ENCODE data around the gene PNPLA6.
"Not testable (repeated sequence)": the region's sequence is repeated elsewhere in the genome, so short reads cannot be mapped to it uniquely, and the experiment has no call there.

PNPLA6 gene

GRCh38 chr19:7577422-7577821, 41.9 kb downstream of the PNPLA6 start:
- not testable (repeated sequence) for H2BK5ac ChIP-seq (ENCODE audit: low read depth, low read length, poor library complexity, severe bottlenecking); H3K9me3 ChIP-seq (ENCODE audit: control insufficient read depth, low read length); H3K14ac ChIP-seq (ENCODE audit: low read length in 2 of 2); H3K79me1 ChIP-seq (replicated peaks; ENCODE audit: low read length, poor library complexity, severe bottlenecking); H3K4me1 ChIP-seq (ENCODE audit: control insufficient read depth, insufficient read depth, low read depth, low read length); DNase-seq; H3K4me2 ChIP-seq (ENCODE audit: low read length, poor library complexity, severe bottlenecking); H4K91ac ChIP-seq (ENCODE audit: low read length); H2AFZ ChIP-seq (ENCODE audit: low read depth, low read length); H3K4ac ChIP-seq (ENCODE audit: low read depth in 1 of 2, low read length in 2 of 2); H3K4me3 ChIP-seq (ENCODE audit: insufficient read depth in 1 of 2, low read depth in 1 of 2, low read length in 2 of 2); H2BK15ac ChIP-seq (ENCODE audit: low read depth, poor library complexity, severe bottlenecking); H3K9ac ChIP-seq (ENCODE audit: low read length); H2BK12ac ChIP-seq (ENCODE audit: low read length in 2 of 2); H3K23ac ChIP-seq (ENCODE audit: low read length in 2 of 2); H3K27ac ChIP-seq (ENCODE audit: low read length, poor library complexity, severe bottlenecking); H2BK120ac ChIP-seq (ENCODE audit: low read depth, low read length); H3K18ac ChIP-seq (ENCODE audit: low read depth in 1 of 2, low read length in 2 of 2); H4K8ac ChIP-seq (ENCODE audit: low read length); H2AK5ac ChIP-seq (ENCODE audit: low read length, severe bottlenecking); H3K36me3 ChIP-seq (ENCODE audit: control insufficient read depth in 1 of 2, insufficient read depth in 2 of 2, low read depth in 1 of 2, low read length in 2 of 2)
- 89% methylated on average over 1 of the region's 1 CpG for WGBS
- H3K27me3 ChIP-seq (ENCODE audit: control insufficient read depth in 1 of 2, insufficient read depth in 1 of 2, low read length in 2 of 2), result peaks cover 17 to 18% of the 10 kb centered on the region in 2 experiments

- Histone ChIP-seq H3K4me2 (ENCODE audit: low read length, poor library complexity, severe bottlenecking) (no peak overlapping the region), H2AK5ac (ENCODE audit: low read length, severe bottlenecking) (no peak overlapping the region), H3K9me3 (ENCODE audit: control insufficient read depth, low read length) (no peaks in the 10 kb centered on the region), H3K18ac (ENCODE audit: low read depth in 1 of 2, low read length in 2 of 2) (no peak overlapping the region), H3K14ac (ENCODE audit: low read length in 2 of 2) (no peak overlapping the region), H4K8ac (ENCODE audit: low read length) (no peak overlapping the region), H3K27ac (ENCODE audit: low read length, poor library complexity, severe bottlenecking) (no peak overlapping the region), H3K79me1 (replicated peaks; ENCODE audit: low read length, poor library complexity, severe bottlenecking) (no peaks in the 10 kb centered on the region), H2BK12ac (ENCODE audit: low read length in 2 of 2) (no peak overlapping the region), H3K4me1 (ENCODE audit: control insufficient read depth, insufficient read depth, low read depth, low read length) (no peaks in the 10 kb centered on the region), H3K9ac (ENCODE audit: low read length) (no peak overlapping the region), H3K27me3 (ENCODE audit: control insufficient read depth in 1 of 2, insufficient read depth in 1 of 2, low read length in 2 of 2) (peaks cover 19 to 21% of the 10 kb centered on the region in 2 experiments), H2BK5ac (ENCODE audit: low read depth, low read length, poor library complexity, severe bottlenecking) (no peak overlapping the region), H2AFZ (ENCODE audit: low read depth, low read length) (no peak overlapping the region), H4K91ac (ENCODE audit: low read length) (no peak overlapping the region), H3K4me3 (ENCODE audit: insufficient read depth in 1 of 2, low read depth in 1 of 2, low read length in 2 of 2) (no peak overlapping the region), H2BK120ac (ENCODE audit: low read depth, low read length) (no peak overlapping the region), H3K4ac (ENCODE audit: low read depth in 1 of 2, low read length in 2 of 2) (no peak overlapping the region), H2BK15ac (ENCODE audit: low read depth, poor library complexity, severe bottlenecking) (no peak overlapping the region), H3K23ac (ENCODE audit: low read length in 2 of 2) (no peak overlapping the region), H3K36me3 (ENCODE audit: control insufficient read depth in 1 of 2, insufficient read depth in 2 of 2, low read depth in 1 of 2, low read length in 2 of 2) (no peaks in the 10 kb centered on the region)
- no peak for DNase-seq
- WGBS, result 79% methylated on average over 5 of the region's 6 CpGs
Measured at GRCh38 chr19:7578127-7578526, 42.6 kb downstream of the PNPLA6 start.

GRCh38 chr19:7579182-7579581, 43.7 kb downstream of the PNPLA6 start:
- no peak overlapping the region for H3K18ac ChIP-seq (ENCODE audit: low read depth in 1 of 2, low read length in 2 of 2)
- H3K4ac ChIP-seq (ENCODE audit: low read depth in 1 of 2, low read length in 2 of 2), result no peak overlapping the region
- no peak overlapping the region for H2BK5ac ChIP-seq (ENCODE audit: low read depth, low read length, poor library complexity, severe bottlenecking)
- H3K14ac ChIP-seq (ENCODE audit: low read length in 2 of 2), result no peak overlapping the region
- no peak overlapping the region for H4K8ac ChIP-seq (ENCODE audit: low read length)
- no peaks in the 10 kb centered on the region for H3K4me1 ChIP-seq (ENCODE audit: control insufficient read depth, insufficient read depth, low read depth, low read length)
- H3K27me3 ChIP-seq (ENCODE audit: control insufficient read depth in 1 of 2, insufficient read depth in 1 of 2, low read length in 2 of 2), result peaks cover 20 to 24% of the 10 kb centered on the region in 2 experiments
- no peak overlapping the region for H2BK120ac ChIP-seq (ENCODE audit: low read depth, low read length)
- H3K9ac ChIP-seq (ENCODE audit: low read length), result no peak overlapping the region
- H3K27ac ChIP-seq (ENCODE audit: low read length, poor library complexity, severe bottlenecking), result no peak overlapping the region
- no peak overlapping the region for H2BK15ac ChIP-seq (ENCODE audit: low read depth, poor library complexity, severe bottlenecking)
- no peaks in the 10 kb centered on the region for H3K36me3 ChIP-seq (ENCODE audit: control insufficient read depth in 1 of 2, insufficient read depth in 2 of 2, low read depth in 1 of 2, low read length in 2 of 2)
- no peak overlapping the region for H3K4me3 ChIP-seq (ENCODE audit: insufficient read depth in 1 of 2, low read depth in 1 of 2, low read length in 2 of 2)
- H2BK12ac ChIP-seq (ENCODE audit: low read length in 2 of 2), result no peak overlapping the region
- no peak for DNase-seq
- no peaks in the 10 kb centered on the region for H3K79me1 ChIP-seq (replicated peaks; ENCODE audit: low read length, poor library complexity, severe bottlenecking)
- H3K4me2 ChIP-seq (ENCODE audit: low read length, poor library complexity, severe bottlenecking), result no peak overlapping the region
- H2AFZ ChIP-seq (ENCODE audit: low read depth, low read length), result no peak overlapping the region
- no peak overlapping the region for H4K91ac ChIP-seq (ENCODE audit: low read length)
- H3K9me3 ChIP-seq (ENCODE audit: control insufficient read depth, low read length), result no peaks in the 10 kb centered on the region
- WGBS, result 78% methylated on average over 6 of the region's 6 CpGs
- no peak overlapping the region for H3K23ac ChIP-seq (ENCODE audit: low read length in 2 of 2)
- H2AK5ac ChIP-seq (ENCODE audit: low read length, severe bottlenecking), result no peak overlapping the region

GRCh38 chr19:7582446-7582845, 46.9 kb downstream of the PNPLA6 start:
- no peak overlapping the region for H3K9ac ChIP-seq (ENCODE audit: low read length)
- H3K27me3 ChIP-seq (ENCODE audit: control insufficient read depth in 1 of 2, insufficient read depth in 1 of 2, low read length in 2 of 2), result peaks cover 15 to 20% of the 10 kb centered on the region in 2 experiments
- no peak overlapping the region for H2AFZ ChIP-seq (ENCODE audit: low read depth, low read length)
- H3K4me1 ChIP-seq (ENCODE audit: control insufficient read depth, insufficient read depth, low read depth, low read length), result no peaks in the 10 kb centered on the region
- no peaks in the 10 kb centered on the region for H3K79me1 ChIP-seq (replicated peaks; ENCODE audit: low read length, poor library complexity, severe bottlenecking)
- no peak overlapping the region for H2BK120ac ChIP-seq (ENCODE audit: low read depth, low read length)
- no peak overlapping the region for H4K8ac ChIP-seq (ENCODE audit: low read length)
- H2BK12ac ChIP-seq (ENCODE audit: low read length in 2 of 2), result no peak overlapping the region
- no peak overlapping the region for H3K18ac ChIP-seq (ENCODE audit: low read depth in 1 of 2, low read length in 2 of 2)
- H2BK5ac ChIP-seq (ENCODE audit: low read depth, low read length, poor library complexity, severe bottlenecking), result no peak overlapping the region
- no peak overlapping the region for H3K27ac ChIP-seq (ENCODE audit: low read length, poor library complexity, severe bottlenecking)
- WGBS, result 60% methylated on average over 11 of the region's 11 CpGs
- H3K14ac ChIP-seq (ENCODE audit: low read length in 2 of 2), result no peak overlapping the region
- no peak overlapping the region for H2AK5ac ChIP-seq (ENCODE audit: low read length, severe bottlenecking)
- H3K4ac ChIP-seq (ENCODE audit: low read depth in 1 of 2, low read length in 2 of 2), result no peak overlapping the region
- no peaks in the 10 kb centered on the region for H3K36me3 ChIP-seq (ENCODE audit: control insufficient read depth in 1 of 2, insufficient read depth in 2 of 2, low read depth in 1 of 2, low read length in 2 of 2)
- no peaks in the 10 kb centered on the region for H3K9me3 ChIP-seq (ENCODE audit: control insufficient read depth, low read length)
- no peak for DNase-seq
- H2BK15ac ChIP-seq (ENCODE audit: low read depth, poor library complexity, severe bottlenecking), result no peak overlapping the region
- no peak overlapping the region for H3K23ac ChIP-seq (ENCODE audit: low read length in 2 of 2)
- no peak overlapping the region for H4K91ac ChIP-seq (ENCODE audit: low read length)
- H3K4me3 ChIP-seq (ENCODE audit: insufficient read depth in 1 of 2, low read depth in 1 of 2, low read length in 2 of 2), result no peak overlapping the region
- no peak overlapping the region for H3K4me2 ChIP-seq (ENCODE audit: low read length, poor library complexity, severe bottlenecking)
